Stimulated activated CD4-positive, alpha-beta T cell treated with anti-CD3 and anti-CD28 coated beads, Interleukin-1b, Interleukin-23, amount 100 ng/mL, for 48 hours (primary cell): ENCODE results near the gene ERC2.

Source experiments
- DNase-seq: peaks from one replicate; pipeline ENCODE4 v3.0.0-alpha.2; 2020

Gene ERC2

DNA sequence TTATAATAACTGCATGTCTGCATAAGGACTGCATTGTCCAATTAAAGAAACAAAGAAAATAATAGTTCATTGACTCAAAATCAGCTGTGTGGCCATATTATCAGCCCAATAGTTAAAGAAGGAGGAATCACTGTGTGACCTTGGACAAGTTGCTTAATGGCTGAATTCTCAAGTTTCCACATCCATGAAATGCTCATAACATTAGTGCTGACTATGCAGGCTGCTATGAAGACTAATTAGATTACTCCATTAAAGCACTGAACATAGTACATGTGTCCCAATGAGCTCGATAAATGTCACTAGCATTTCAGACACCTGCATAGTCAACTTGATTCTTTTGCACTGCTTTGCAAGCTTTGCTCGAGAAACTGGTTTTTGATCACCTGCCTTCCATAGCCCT is 870.0 kb downstream of the ERC2 start:
- no peak for DNase-seq

DNA sequence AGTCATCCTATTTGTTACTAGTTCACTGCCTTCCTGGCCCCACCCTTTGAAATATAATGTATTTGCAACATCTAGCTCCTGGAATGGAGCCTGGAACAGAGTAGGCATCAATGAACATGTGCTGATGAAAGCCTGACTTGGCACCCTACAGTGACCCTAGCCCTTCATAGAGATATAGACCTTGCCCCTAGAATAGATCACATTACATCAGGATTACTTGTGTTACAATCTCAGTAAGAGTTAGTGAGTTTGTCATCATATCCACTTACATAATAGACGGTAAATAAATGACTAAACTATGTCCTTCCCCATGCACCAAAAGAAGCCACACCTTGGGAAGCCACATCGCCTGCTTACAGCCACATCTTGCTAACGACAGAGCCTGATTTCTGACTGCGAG is 870.6 kb downstream of the ERC2 start:
- DNase-seq: no peak

DNA sequence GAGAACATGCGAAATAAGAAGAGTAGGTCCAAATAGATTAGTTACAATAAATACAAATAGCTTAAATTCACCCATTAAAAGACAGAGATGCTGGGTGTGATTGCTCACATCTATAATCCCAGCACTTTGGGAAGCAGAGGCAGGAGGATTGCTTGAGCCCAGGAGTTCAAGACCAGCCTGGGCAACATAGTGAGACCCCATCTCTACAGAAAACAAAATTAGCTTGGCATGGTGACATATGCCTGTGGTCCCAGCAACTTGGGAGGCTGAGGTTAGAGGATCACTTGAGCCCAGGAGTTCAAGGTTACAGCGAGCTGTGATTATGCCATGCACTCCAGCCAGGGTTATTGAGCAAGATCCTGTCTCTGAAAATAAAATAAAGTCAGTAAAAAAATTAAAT is 872.1 kb downstream of the ERC2 start:
- DNase-seq: no peak

DNA sequence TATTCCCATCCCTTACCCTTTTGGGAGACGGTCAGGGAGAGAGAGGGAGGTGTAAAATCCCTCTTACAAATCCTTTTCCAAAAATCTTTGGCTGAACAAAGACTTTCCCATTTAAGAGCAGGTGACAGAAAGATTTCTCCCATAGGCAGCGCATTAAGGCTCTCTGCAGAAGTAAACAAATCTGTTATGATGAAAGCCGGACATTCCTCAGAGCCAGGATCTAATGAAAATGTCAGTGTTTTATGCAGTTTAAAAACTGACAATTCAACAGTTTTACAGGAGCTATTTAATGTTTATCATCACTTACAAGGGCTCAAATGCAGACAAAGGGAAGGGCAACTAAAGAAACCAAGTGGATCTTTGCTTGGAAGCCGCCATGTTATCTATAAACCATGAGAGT is 872.8 kb downstream of the ERC2 start:
- no peak for DNase-seq

DNA sequence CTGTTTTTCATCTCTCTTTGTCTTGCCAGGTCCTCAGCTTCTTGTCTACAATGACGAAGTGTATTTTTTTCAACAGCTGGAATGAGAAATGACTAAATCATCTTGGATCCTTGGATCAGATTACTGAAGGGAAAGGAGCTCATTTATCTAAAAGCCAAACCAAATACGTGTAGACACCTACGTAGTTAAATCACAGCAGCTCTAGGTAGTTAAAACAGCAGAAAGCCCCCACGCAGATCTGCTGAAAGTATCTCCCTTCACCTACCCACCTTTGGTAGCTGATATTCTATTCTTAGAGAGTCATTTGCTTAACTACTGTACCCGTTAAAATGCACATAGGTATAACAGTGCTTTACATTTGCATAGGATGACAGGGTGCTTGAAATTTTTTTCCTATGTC is 875.7 kb downstream of the ERC2 start:
- no peak for DNase-seq

DNA sequence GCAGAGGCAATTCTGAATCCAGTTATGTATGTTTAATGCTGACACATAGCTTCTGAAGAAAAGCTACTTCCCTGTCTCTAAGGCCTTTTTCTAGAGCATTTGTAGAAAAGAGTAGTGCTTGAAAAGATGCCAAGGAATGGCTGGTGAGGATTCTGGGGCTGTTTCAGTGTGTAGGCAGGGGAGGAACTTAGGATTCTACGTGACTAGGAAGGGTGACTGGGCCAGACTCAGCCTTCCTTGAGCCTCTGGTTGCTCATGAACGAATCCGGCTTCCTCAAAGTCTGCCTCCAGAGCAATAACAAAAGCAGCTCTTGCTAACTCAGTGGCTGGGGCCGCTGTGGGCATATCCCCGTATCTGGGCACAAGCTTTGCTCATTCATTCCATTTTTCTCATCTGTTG is 876.4 kb downstream of the ERC2 start:
- no peak for DNase-seq

DNA sequence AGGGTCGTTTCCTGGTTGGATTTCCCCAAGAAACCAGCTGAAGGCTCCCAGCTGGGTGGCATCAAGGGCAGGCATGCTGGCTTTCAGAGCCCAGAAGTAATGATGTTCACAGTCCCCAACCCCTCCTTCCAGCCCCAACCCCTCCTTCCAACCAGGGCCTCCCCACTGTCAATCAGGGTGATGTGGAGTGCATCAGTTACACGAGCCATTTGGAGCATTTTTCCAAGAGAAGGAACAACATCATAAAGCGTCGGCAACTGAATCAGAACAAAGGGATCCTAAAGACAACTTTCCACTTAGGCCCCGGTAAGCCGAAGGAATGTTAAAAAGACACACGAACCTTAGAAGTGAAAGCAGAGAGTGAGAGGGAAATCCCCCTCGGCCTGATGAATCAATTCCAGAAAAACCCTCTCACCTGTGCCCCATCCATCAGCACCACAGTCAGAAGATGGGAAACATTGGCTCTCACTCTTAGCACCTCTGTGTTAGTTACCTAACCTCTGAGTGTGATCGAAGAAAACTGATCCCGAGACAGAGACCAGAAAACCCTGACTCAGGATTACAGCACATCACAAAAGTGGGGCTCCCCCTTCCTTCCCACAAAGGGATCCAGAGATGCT is 880.0 kb downstream of the ERC2 start:
- no peak for DNase-seq

DNA sequence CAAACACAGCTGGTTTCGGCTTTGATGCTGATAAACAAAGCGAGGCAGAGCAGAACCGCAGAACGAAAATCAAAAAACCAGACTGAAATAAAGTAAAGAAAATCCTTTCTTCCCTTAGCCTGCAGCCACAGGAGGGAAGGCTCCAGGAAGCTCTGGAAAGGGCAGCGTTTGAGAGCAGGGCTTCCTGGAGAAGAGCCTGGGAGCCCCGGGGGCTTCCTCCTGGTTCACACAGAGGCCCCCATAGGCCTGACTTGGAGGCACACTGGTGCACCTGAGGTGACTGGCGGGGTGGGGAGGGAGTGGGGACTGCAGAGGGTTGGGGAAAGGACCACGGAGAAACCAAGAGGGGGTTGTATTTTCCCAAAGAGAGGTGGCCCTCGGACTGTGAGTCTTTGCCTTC is 882.4 kb downstream of the ERC2 start:
- no peak for DNase-seq

DNA sequence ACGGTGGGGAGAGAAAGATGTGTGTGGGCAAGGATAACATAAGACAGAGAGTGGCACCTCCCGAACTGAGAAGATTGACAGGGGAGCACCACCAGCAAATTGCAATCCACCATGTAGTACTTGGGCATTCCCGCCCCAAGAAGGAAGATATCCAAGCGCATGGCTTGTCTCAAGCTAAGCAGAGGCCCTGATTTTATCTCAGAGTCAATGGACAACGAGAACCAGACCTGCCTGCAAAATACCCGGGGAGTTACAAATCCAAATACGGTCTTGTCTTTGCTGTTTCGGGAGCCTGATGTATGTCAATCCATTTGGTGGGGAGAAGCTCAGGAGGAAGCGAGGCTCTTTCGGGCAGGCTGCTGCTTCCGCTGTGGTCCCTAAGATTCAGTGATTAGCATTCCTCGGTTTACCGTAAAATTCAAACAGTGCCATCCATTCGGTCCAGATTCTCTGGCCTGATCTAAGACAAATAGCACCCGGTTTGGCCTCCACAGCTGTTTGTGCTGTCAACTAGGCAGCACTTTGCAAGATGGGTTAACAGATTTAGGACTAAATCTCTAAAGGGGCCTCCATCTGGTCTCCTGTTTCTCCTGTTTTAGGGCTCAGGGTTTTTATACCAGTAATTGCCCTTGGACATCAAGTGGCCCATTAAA is 883.4 kb downstream of the ERC2 start:
- DNase-seq: no peak

DNA sequence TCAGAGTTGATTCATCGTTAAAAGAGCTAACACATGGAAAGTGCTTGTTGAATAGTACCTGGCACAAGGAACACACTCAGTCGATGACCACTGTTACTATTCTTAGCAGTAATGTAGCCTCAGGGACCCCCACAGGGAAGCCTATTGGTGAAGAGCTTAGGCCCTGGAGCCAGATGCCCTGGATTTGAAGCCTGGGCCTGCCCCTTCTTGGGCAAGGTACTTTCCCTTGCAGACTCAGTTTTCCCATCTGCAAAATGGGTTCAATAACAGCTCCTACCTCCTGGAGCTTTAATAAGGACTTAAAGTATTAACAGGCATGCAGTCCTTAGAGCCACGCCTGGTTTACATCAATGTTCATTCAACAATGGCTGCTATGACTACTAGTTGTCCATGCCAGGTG is 884.2 kb downstream of the ERC2 start:
- no peak for DNase-seq

DNA sequence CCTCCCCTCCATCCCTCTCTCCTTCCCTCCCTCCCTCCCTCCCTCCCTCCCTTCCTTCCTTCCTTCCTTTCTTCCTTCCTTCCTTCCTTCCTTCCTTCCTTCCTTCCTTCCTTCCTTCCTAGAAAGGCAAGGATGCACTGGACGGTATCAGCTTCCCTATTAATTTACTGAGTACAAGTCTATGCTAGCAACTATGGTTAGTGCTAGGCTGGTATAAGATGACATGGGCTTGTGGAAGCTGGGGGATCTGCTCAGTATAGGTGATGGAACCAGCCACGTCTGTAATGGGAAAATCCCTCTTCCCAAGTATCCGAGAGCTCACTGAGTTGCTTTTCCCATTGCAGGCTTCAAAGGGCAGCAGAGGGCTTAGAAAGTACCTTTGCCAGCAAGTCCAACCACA is 884.8 kb downstream of the ERC2 start:
- no peak for DNase-seq

DNA sequence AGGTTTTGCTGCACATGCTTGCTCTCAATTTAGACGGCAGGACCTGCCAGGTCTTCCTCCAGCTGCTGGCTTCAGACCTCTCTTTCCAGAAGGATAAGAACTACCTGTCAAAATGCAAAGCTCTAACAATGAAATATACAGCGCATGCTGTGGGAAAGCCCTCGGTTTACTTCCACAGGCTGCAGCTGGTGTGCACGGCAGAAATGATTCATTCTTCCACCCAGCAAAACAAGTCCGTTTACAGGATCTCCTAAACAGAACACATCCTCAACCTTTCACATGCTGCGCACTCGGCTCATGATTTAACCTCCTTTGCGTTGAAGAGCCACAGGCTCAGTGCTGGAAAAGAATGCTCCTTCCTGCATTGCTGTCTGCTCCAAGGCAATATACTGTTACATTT is 888.8 kb downstream of the ERC2 start:
- DNase-seq: no peak

DNA sequence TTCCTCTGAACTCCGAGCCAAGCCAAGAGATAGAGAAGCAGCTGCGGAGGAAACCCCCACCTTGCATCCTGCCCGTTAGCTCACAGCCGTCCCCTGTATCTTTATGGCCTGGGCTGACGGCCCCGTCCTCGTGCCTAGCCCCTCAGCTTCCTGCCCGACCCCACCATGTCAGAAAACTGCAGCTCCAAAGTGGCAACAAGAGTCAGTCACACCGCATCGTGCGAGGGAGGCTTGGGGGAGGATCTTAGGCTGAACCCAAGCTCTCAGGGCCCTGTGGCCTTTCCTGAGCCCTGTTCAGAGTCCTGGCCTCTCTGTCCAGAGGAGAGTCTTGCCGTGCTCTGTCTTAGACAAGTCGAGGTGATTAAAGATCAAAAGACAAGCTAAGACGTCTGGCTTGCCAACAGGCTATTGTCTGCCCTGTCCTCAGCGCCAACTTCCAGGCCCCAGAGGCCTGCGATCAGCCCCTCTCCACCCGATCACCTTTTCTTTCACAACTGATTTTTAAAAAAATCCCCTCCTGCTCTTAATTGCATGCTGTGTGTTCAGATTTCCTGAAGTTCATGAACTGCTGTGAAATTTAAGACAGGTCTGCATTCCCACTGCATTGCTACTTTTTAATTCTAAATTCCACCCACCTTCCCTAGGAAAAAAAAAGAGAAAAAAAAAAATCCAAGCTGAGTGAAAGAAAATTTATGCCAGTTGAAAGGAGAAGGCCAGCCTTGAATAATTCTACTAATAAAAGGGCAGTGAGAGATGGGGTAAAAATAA is 891.5 kb downstream of the ERC2 start:
- DNase-seq: no peak

DNA sequence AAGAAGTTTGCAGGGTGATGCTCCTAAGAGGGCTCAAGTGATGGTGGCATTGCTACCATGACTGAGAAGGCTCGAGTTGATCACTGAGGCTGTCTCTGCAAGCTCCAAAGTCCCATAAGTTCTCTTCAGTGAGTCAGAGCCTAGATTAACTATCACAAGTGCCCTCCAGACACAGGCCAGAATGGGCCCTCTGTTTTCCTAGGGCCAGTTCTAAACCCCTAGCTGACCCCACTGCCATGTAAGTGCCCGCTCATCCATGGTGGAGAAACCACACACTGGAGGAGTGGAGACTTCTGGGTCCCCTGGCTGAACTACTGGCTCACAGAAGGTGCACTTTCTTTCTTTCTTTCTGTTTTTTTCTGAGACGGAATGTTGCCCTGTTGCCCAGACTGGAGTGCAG is 893.6 kb downstream of the ERC2 start:
- DNase-seq: no peak

DNA sequence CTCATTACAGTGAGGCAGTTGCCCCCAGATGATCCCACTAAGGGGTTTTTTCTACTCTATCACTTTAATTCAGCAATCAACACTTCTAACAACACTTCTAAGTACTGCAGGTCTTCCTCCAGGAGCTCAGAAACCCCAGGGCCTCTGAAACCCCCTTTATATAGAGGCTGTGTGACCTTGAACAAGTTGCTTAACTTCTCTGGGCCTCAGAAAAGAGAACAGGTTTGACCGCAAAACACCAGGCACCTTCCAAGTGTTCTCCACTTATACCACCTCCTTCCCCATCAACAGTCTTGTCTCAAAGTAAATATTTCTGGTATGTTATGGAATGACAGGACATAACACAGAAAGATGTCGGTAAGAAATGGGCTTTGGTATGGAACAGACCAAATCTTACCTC is 895.5 kb downstream of the ERC2 start:
- no peak for DNase-seq

DNA sequence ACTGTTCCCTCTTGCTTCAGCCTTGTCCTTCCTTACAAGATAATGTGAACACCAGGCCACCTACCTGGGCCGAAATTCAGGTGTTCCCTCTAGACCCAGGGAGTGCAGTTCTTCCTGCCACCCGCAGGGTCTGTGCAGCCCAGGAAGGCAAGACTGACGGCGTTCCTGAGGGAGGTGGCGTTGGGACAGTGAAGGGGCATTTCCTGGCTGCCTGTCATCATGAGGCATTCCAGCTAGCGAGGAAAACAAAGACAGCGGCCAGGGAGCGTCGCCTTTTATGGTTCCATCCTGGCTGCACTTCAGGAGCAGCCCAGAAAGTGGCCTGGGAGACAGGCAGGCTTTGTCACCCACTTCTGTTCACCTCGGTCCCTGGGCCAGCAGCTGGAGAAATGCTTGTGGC is 896.4 kb downstream of the ERC2 start:
- no peak for DNase-seq

DNA sequence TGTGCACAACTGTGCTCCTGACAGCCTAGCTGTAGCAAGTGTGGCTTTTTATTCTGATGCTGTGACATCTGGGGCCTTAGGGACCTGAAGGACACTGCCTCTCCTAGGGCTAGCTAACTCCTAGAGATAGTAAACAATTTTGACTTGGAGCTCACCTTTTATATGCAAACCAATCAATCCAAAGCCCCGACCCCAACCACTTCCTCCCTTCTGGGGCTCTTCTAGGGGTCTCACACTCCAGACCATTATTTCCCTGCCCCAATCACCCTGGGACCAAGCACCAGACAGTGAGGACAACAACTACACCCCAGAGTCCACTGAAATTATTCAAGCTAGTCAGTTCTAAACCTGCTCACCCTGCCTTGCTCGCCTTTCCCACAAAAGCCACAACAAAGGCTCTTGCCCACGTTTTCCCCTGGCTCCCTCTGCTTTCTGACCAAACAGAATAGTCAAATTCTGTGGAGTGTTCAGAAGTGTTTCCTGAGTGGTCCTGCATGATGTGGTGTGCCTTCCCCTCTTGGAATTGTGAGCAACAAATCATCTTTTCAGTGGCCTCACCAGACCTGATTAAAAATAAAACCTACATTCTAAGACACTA is 897.0 kb downstream of the ERC2 start:
- DNase-seq: no peak

DNA sequence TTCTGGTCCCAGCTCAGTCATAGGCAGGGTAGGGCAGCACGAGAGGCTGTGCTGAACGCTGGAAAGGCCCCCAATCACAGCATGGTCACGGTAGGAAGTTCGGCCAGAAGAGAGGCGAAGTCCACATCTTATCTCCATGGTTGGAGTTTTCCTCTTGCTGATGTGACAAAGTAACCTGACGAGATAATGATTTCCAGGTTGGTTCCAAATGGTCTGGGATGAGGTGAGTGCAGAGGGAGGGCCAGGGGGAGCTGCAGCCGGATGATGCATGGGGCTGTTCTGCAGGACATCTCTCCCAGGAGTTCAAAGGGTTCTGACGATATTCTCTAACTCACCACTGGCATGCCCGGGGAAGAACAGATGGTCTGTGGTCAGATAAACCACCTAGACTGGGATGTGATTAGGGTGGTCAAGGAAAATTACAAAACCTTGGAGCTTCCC is 898.0 kb downstream of the ERC2 start:
- DNase-seq: no peak

DNA sequence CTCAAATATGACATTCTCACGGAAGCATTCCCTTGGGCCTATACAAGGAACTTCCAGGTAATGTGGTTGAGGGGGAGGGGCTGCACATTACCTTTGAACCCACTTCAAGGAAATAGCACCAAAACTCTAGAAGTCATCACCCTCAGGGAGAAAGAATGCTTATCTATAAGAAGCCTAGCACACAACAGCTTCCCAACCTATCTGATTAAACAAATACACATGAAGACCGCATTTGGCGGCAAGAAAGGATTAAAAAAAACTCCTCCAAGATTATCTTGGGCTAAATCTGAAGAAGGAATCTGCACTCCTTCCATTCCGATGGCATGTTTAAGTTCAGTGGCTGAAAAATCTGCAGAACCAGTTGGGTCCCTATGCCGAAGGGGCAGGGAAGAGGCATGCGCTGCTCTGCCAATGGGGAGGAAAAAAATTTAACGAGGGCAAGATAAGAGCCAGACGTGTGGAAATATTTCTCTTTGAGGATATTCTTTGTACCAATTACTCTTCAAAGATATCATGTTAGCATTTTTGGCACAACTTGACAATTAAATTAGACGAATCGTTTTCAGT is 899.2 kb downstream of the ERC2 start:
- DNase-seq: no peak

DNA sequence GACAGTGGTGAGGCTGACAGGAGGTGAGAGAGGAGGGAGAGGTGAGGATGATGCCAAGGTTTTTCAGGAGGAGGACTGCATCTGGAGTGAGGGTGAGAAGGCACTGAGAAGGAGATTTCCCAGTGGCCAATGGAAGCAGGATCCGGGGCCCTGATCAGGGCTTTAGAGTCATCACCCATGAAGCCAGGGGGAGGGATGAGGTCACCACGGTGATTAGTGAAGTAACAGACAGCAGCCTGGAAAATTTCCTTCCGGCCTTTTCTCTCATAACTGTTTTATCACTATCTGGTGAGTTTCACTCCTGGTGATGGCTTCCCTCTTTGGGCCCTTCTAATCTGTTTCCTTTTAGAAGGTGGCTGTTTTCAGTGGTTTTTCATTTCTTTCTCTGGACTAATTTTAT is 900.7 kb downstream of the ERC2 start:
- no peak for DNase-seq

DNA sequence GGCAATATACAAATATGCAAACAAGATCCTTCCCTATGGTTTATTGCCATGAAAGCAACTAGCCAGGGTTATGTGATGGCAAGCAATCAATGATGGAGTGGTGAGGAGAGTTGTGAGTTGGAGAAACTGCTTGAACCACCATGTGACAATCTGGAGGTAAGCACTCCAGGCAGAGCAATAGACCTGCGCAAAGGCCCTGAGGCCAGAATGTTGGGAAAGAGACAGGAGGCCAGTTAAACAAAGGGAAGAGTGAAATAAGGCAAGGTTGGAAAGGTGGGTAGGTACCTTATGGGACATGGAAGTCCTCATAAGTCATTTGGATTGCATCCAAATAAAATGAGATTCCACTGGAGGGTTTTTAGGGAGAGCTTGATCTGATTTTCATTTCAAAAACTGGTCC is 901.1 kb downstream of the ERC2 start:
- DNase-seq: no peak

DNA sequence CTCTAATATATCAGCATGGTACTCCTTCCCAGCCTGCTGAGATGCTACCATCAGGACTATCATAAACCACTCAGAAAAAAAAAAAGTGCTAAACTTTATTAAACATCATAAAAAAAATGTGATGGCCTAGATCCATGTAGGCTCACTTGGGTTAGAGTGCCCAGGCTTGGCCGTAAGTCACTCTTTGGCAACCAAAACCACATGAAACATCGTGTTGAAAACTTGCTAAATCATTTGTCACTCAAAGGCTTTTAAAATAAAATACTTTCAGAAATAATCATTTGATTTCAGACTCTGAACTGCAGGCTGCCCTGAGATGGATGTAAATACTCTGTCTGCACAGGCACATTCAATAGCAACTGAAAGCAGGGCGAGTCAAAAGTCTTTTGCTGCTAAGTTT is 902.7 kb downstream of the ERC2 start:
- no peak for DNase-seq

DNA sequence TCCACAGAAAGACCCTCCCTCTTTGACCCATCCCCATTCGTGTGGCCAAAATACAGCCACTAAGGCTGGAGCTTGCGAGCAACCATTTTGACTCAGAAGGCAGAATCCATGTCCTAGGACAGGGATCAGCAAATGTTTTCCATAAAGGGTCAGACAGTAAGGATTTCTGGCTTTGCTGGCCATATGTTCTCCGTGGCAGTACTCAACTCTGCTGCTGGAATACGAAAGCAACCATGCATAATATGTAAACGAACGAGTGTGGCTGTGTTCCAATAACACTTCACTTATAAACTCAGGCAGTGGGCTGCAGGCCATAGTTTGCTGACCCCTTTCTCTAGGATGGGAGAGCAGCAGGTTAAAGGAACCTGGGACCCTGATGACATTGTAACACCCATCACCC is 903.5 kb downstream of the ERC2 start:
- no peak for DNase-seq

DNA sequence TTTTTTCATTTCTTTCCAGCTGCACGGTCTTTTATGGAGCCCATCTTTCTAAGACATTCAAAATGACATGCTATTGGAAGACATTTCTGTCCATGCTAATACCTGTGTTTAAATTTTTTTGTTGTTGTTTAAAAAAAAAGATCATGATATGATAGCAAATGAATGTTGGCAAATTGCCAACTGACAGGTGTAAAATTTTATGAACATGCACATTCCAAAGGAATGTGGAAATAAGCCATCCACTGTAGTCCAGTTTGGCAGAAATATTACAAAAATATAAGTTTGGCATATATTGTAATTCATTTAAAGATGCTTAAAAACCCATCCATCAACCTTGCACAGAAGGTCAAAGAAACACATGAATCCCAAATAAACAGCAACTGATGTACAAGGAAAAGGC is 905.6 kb downstream of the ERC2 start:
- no peak for DNase-seq
